Smooth muscle cell of the brain vasculature (primary cell): Measurements from ENCODE around the gene BMPR1B.

Source experiments
- DNase-seq: peaks from one replicate; pipeline ENCODE4 v3.0.0-alpha.2; 2012; ENCODE audit warnings: low read depth, low spot score

BMPR1B gene

DNA sequence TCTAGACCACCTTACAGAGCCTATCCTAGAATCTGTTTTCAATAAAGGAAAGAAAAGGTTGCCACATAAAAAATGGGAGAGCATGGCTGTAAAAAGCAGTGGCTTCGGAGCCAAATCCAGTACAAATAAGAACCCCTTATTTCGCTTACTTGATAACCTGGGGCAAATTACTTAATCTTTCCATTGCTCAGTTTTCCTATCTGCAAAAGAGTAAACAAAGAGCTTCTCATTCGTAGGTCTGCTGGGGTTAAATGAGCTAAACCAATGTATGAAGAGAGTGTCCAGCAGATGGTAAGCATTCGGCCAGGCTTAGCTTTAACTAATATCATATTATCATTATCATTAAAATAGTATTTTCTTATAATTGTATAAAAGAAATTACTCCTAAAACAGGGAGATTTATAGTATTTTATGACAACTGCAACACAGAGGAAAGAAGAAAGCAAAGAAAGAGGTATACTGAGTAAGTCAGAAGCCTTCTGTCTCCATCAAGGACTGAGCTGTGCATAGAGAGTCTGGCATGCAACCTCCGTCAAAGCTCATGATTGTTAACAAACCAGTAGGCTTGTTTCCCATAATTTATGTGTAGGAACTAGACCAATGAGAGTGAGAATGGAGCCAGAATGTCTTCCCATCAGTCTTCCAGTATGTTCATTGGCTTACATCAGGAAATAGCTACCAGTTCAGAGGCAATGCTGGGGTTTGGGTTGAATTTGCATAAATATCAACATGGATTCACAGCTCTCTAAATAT lies 426.1 kb downstream of the BMPR1B start:
- DNase-seq: no peak

DNA sequence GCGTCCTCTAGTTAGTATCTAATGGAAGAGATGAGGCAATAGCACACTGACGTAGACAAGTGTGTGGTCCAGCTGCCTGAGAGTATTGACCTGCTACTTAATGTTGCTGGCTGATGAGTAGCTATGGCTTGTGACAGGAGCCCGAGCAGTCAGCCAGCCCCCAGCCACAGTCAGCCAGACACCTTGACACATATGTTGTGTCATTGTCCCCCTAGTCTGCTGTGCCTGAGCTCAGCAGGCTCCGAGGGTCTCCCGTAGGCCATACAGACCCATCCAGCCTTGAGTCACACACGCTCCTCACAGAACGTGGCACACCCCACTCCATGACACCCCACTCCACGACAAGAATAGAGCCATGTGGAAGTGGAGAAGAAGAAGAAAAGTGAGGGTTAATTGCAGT lies 428.9 kb downstream of the BMPR1B start:
- no peak for DNase-seq

DNA sequence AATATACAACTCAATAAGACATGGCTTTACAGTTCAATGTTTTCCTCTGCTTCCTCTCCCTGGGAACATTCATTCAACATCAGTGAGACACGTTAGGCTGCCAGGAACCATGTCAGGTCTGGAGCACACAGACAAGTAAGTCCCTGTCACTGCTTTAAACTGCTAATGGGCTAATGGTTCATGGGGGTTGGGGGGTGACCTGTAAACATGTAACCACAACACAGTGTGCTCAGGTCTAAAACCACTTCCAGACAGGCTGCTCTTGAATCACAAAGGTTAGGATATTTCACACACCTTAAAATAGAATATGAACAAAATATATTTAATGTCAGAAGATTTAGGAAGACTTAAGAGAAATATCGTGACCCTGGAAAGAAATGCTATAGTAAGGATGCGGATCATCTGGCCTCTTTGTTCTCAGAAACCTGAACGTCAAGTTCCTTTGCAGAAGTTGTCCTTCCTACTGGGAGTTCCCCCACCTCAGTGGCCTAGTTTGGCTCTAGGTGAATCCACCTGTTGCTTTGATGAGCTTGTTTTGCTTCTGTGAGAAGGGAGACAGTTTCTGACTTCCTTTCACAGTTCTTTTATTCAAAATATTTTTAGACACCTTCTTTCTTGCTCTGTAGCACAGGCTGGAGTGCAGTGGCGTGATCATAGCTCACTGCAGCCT lies 431.1 kb downstream of the BMPR1B start:
- no peak for DNase-seq

- DNase-seq: no peak
These were observed 433.1 kb downstream of the BMPR1B start for GRCh38 chr4:95190751-95191436.

- no peak for DNase-seq
These were observed 433.8 kb downstream of the BMPR1B start for GRCh38 chr4:95191537-95191936.

- DNase-seq: peak; percentile 20
These were observed 435.9 kb downstream of the BMPR1B start for GRCh38 chr4:95193391-95194224.

GRCh38 chr4:95197353-95197752 lies 439.6 kb downstream of the BMPR1B start:
- DNase-seq: no peak

- no peak for DNase-seq
These were observed 441.2 kb downstream of the BMPR1B start for GRCh38 chr4:95198961-95199360.

DNA sequence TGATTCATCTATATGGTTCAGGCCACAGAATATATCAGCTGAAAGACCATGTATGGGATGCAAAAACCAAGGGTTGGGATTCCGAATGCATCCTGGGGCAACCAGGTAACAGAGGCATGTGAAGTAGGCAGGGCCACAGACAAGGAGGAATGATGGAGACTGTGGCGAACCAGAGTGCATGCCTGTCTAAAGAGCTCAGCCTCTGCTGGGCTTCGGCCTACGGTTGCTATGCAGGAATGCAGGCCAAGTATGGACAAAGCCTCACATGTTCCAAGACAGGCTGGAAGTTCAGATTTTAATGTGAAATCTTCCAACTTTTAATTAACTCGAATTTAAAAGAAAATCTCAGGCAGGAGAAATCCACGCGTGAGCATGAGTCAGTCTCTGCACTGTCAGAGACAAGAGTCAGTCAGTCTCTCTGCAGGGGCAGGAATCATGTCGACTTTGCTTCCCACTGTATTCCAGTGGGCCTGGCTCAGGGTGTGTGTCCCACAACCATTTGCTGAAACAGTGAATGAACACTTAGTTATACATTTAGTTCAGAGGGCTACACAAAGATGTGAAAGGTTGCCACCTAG lies 446.6 kb downstream of the BMPR1B start:
- DNase-seq: no peak

- DNase-seq: no peak
These were observed 447.1 kb downstream of the BMPR1B start for GRCh38 chr4:95204873-95205272.
